HG03460 (cell line): ENCODE results near the gene EYA3.

Experiments used
- ATAC-seq: cut with Tn5 transposase; IDR thresholded peaks from one replicate; pipeline ENCODE4 v1.9.1; 2021; ENCODE audit not compliant: unreplicated experiment

Gene EYA3

DNA sequence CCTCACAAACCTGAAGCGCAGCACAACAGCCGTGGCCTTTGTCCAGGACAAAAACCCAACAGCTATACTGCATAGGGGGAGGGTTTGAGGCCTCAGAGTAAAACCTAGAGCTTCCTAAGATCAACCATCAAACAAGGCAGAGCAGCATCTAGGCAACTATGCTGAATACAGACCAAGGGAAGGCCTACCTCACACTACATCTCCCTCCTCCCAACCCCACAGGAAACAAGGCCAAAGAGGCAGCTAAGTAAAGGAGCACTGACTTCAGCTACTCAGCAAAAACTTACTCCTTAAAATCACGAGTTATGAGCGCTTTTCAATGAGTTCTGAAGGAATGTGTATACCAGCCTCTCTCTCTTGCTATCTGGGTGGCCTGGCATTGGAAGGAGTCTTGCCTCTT is 116.3 kb downstream of the EYA3 start:
- ATAC-seq, result no peak

DNA sequence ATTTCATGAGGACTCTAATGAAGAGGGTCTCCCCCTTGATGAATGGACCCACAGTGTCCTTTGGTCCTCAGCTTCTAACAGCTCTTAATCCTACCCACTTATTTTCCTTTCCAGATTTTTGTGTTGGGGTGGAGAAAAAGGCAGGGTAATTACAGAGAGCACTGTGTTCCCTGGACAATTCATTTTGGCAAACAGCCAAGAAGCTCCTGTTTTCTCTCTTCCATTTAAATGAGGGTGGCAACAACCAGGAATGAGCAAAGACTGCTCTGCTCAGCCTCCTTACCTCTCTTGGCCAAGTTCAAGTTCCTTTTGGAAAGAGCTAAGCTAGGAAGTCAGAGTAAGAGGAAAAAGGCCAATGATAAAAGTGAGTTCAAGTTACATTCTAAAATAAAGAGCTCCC is 116.7 kb downstream of the EYA3 start:
- no peak for ATAC-seq

DNA sequence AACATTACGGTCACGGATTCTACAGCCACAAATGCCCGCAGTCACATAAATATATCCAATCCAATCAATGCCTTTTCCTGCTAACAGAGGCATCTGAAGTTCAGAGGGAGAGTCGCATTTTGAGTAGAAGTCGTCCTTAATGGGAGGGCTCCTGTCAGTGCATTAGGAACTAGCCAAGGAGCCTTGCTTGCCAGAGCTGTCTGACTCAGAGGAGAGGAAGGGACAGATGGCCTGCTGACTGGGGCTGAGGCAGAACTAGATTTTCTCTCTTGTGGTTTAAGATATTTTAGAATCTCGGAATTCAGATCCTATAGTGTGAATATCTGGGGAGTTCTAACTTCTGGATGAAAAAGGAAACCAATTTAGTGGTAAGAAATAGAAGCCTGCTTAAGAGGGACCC is 118.0 kb downstream of the EYA3 start:
- no peak for ATAC-seq

DNA sequence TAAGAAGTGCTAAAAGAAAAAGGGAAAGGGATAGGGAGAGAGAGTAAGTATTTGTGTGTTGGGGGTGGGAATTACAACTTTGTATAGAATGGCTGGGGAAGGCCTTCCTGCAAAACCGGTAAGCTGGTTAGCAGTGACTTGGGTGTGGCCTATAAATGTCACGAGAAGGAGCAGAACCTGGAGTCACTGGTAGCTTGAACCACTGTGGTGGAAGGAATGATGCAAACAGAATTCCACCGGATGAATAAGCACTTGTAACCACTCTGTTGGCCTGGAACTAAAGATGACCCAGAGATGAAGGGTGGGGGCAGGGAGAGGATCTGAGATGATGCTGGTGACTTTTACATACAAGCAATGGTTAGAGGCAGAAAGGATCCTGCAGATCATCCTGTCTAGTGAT is 119.7 kb downstream of the EYA3 start:
- no peak for ATAC-seq

GRCh38 chr1:27967884-27968466 is 120.4 kb downstream of the EYA3 start:
- ATAC-seq, result no peak

- no peak for ATAC-seq
These were observed 121.1 kb downstream of the EYA3 start for GRCh38 chr1:27967106-27967883.

DNA sequence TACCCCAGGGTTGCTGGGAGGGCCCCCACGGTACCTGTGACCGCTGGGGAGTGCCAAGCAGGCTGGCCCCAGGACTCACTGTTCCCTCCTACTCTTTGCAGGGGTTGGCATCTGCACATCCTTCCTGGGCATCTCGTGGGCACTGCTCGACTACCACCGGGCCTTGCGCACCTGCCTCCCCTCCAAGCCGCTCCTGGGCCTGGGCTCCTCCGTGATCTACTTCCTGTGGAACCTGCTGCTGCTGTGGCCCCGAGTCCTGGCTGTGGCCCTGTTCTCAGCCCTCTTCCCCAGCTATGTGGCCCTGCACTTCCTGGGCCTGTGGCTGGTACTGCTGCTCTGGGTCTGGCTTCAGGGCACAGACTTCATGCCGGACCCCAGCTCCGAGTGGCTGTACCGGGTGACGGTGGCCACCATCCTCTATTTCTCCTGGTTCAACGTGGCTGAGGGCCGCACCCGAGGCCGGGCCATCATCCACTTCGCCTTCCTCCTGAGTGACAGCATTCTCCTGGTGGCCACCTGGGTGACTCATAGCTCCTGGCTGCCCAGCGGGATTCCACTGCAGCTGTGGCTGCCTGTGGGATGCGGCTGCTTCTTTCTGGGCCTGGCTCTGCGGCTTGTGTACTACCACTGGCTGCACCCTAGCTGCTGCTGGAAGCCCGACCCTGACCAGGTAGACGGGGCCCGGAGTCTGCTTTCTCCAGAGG is 121.9 kb downstream of the EYA3 start:
- ATAC-seq, result no peak

GRCh38 chr1:27963393-27963792 is 125.0 kb downstream of the EYA3 start:
- ATAC-seq, result no peak

GRCh38 chr1:27961646-27962221 is 126.7 kb downstream of the EYA3 start:
- ATAC-seq, result no peak

GRCh38 chr1:27960762-27961645 is 127.4 kb downstream of the EYA3 start:
- ATAC-seq, result no peak

DNA sequence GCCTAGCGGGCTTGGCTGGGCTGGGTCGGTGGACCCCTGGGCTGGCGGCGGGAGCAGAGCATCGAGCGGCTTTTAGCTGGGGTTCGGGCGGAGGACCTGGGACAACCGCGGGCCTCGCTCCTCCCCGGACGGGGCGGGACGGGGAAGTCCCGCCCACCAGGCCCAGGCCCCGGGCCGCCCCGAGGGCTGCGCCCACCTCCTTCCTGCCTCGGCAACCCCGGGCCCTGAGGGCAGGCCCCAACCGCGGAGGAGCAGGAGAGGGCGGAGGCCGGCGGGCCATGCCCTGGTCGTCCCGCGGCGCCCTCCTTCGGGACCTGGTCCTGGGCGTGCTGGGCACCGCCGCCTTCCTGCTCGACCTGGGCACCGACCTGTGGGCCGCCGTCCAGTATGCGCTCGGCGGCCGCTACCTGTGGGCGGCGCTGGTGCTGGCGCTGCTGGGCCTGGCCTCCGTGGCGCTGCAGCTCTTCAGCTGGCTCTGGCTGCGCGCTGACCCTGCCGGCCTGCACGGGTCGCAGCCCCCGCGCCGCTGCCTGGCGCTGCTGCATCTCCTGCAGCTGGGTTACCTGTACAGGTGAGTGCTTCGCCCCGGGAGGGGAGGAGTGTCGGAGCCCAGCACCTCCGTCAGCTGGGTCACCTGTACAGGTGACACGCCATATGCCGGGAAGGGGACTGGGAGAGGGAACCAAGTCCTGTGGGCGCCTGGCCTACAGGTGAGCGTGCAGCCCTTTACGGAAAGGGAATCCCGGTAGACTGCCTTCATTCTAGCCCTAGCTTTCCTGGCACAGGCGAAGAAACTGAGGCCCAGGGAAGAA is 128.4 kb downstream of the EYA3 start, which contains the start of gene XKR8:
Gene XKR8 (plus strand): TSS at position 182 of the 812 bp plus-strand sequence. CDS start 97 bp downstream, at position 279.
- ATAC-seq, result peak; percentile 78

- ATAC-seq, result no peak
These were observed 129.9 kb downstream of the EYA3 start for GRCh38 chr1:27958513-27958912.

DNA sequence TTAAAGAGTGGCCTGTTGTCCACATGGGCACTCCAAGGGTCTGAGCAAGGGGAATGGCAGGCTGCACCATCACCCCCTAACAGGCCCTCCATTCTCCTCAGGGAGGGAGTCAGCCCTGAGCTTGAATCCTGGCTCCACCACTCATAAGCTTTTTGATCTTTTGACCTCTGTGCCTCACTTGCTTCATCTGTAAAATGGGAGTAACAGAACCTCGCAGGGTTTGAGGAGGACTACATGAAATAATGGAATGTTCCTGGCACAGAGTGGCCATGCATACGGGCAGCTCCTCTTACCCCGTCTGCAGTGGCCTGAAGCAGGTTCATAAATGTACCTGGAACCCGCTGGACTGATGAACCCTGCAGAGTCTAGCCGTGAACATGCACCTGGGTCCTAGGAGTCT is 130.8 kb downstream of the EYA3 start:
- ATAC-seq, result no peak

DNA sequence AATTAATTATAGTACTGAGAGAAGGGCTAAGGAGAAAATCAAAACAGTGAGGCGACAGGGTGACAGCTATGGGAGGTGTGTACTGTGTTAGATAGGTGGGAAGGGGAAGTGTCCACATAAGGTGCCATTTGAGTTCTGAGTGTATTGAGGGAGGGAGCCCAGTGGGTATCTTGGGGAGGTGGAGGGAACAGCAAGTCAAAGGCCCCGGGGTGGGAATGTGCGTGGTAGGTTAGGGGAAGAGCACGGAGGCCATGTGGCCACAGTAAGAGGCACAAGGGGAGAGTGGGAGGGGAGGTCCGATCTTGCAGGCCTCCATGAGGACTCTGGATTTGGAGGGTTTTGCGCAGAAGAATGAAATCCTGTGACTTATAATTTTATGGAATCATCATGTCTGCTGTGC is 131.6 kb downstream of the EYA3 start:
- ATAC-seq, result no peak

GRCh38 chr1:27955076-27955475 is 133.3 kb downstream of the EYA3 start:
- ATAC-seq, result no peak

GRCh38 chr1:27954186-27954585 is 134.2 kb downstream of the EYA3 start:
- ATAC-seq, result no peak

DNA sequence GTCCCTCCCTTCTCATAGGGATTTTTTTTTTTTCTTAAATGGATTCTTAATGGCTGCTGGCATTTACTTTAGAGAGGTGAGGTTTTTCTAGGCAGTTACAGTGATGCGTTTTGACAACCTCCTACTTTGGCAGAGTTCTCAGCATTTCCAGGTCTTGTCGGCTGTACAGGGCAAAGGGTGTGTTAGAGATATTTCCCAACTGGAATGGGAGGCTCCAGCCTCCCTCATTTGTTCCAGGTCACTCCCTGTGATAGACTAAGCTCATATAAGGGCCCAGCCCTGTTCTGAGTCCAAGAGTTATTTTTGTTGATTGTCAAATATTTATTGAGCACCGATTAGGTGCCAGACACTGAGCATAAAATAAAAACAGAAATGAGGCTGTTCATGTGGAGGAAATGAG is 136.3 kb downstream of the EYA3 start:
- no peak for ATAC-seq

- no peak for ATAC-seq
These were observed 137.0 kb downstream of the EYA3 start for GRCh38 chr1:27951396-27951795.

- no peak for ATAC-seq
These were observed 139.4 kb downstream of the EYA3 start for GRCh38 chr1:27949027-27949426.

DNA sequence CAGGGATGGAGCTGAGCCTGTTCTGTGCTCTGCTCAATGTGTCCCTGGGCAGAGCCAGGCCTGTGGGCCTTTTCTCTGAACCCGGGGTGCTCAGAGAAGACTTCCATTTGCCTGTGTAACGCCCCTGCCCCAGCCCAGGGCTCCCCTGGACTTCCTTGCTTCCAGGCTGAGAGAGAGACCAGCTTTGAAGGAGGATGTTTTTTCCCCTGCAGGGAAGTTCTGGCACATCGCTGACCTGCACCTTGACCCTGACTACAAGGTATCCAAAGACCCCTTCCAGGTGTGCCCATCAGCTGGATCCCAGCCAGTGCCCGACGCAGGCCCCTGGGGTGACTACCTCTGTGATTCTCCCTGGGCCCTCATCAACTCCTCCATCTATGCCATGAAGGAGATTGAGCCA is 143.4 kb downstream of the EYA3 start:
- ATAC-seq, result no peak
